ENCODE measurements around the gene SEMA4F. TPM values are rescaled to one million over a fixed set of nuclear protein-coding genes. Genes with fewer than 3 reads are reported as not detected.

The SEMA4F gene
- total and polyA plus RNA-seq, 2 experiments from 2014 or later, result 6.8 to 7.4 TPM

GRCh38 chr2:74703373-74703772 lies 49.3 kb downstream of the SEMA4F start:
- no peaks in the 10 kb centered on the region for H3K36me3 ChIP-seq (replicated peaks; ENCODE audit: insufficient read depth, low read depth)
- no peaks in the 10 kb centered on the region for H3K4me1 ChIP-seq (ENCODE audit: insufficient read depth)
- no peak for TF ChIP-seq EZH2phosphoT487 (IDR thresholded peaks at IDR 0.05; ENCODE audit: low read depth, severe bottlenecking, unreplicated experiment)
- TF ChIP-seq CTCF (IDR thresholded peaks at IDR 0.05; ENCODE audit: poor library complexity), result no peak
- no peak for TF ChIP-seq EZH2 (IDR thresholded peaks at IDR 0.05; ENCODE audit: borderline replicate concordance)
- H3K9me3 ChIP-seq (ENCODE audit: low read depth), result no peaks in the 10 kb centered on the region
- H4K20me1 ChIP-seq (ENCODE audit: insufficient read depth, poor library complexity, severe bottlenecking), result no peaks in the 10 kb centered on the region
- no peak overlapping the region for H2AFZ ChIP-seq
- 89% methylated on average over 6 of the region's 6 CpGs for WGBS (ENCODE audit: low lambda C conversion rate, missing lambda C conversion rate)
- H3K27ac ChIP-seq, result no peak overlapping the region
- H3K4me3 ChIP-seq, result no peak overlapping the region
- no peaks in the 10 kb centered on the region for H3K27me3 ChIP-seq
- H3K4me2 ChIP-seq, result no peak overlapping the region
- DNase-seq (ENCODE audit: low spot score), result no peak
- H3K79me2 ChIP-seq, result no peaks in the 10 kb centered on the region
- H3K9me2 ChIP-seq (replicated peaks; ENCODE audit: insufficient read depth), result no peaks in the 10 kb centered on the region

GRCh38 chr2:74704216-74704615 lies 50.2 kb downstream of the SEMA4F start:
- H3K9me2 ChIP-seq (replicated peaks; ENCODE audit: insufficient read depth), result no peaks in the 10 kb centered on the region
- H3K9me3 ChIP-seq (ENCODE audit: low read depth), result no peaks in the 10 kb centered on the region
- no peak overlapping the region for H3K4me3 ChIP-seq
- H3K79me2 ChIP-seq, result no peaks in the 10 kb centered on the region
- 94% methylated on average over 2 of the region's 2 CpGs for WGBS (ENCODE audit: low lambda C conversion rate, missing lambda C conversion rate)
- H3K27me3 ChIP-seq, result no peaks in the 10 kb centered on the region
- H3K4me1 ChIP-seq (ENCODE audit: insufficient read depth), result no peaks in the 10 kb centered on the region
- H4K20me1 ChIP-seq (ENCODE audit: insufficient read depth, poor library complexity, severe bottlenecking), result no peaks in the 10 kb centered on the region
- H3K27ac ChIP-seq, result no peak overlapping the region
- TF ChIP-seq EZH2phosphoT487 (IDR thresholded peaks at IDR 0.05; ENCODE audit: low read depth, severe bottlenecking, unreplicated experiment) (no peak), CTCF (IDR thresholded peaks at IDR 0.05; ENCODE audit: poor library complexity) (no peak), EZH2 (IDR thresholded peaks at IDR 0.05; ENCODE audit: borderline replicate concordance) (no peak)
- no peak for DNase-seq (ENCODE audit: low spot score)
- no peaks in the 10 kb centered on the region for H3K36me3 ChIP-seq (replicated peaks; ENCODE audit: insufficient read depth, low read depth)
- H3K4me2 ChIP-seq, result no peak overlapping the region
- H2AFZ ChIP-seq, result no peak overlapping the region

- Histone ChIP-seq H3K79me2 (no peaks in the 10 kb centered on the region), H3K4me3 (no peak overlapping the region), H4K20me1 (ENCODE audit: insufficient read depth, poor library complexity, severe bottlenecking) (no peaks in the 10 kb centered on the region), H3K27ac (no peak overlapping the region), H2AFZ (no peak overlapping the region), H3K4me2 (no peak overlapping the region), H3K4me1 (ENCODE audit: insufficient read depth) (no peaks in the 10 kb centered on the region), H3K9me2 (replicated peaks; ENCODE audit: insufficient read depth) (no peaks in the 10 kb centered on the region), H3K9me3 (ENCODE audit: low read depth) (no peaks in the 10 kb centered on the region), H3K27me3 (no peaks in the 10 kb centered on the region), H3K36me3 (replicated peaks; ENCODE audit: insufficient read depth, low read depth) (no peaks in the 10 kb centered on the region)
- DNase-seq (ENCODE audit: low spot score), result no peak
- TF ChIP-seq EZH2 (IDR thresholded peaks at IDR 0.05; ENCODE audit: borderline replicate concordance), result no peak
- no peak for TF ChIP-seq EZH2phosphoT487 (IDR thresholded peaks at IDR 0.05; ENCODE audit: low read depth, severe bottlenecking, unreplicated experiment)
- no peak for TF ChIP-seq CTCF (IDR thresholded peaks at IDR 0.05; ENCODE audit: poor library complexity)
Measured at GRCh38 chr2:74706741-74707140, 52.7 kb downstream of the SEMA4F start.

- no peak overlapping the region for H3K27ac ChIP-seq
- H3K79me2 ChIP-seq, result no peaks in the 10 kb centered on the region
- H3K36me3 ChIP-seq (replicated peaks; ENCODE audit: insufficient read depth, low read depth), result no peaks in the 10 kb centered on the region
- no peaks in the 10 kb centered on the region for H3K27me3 ChIP-seq
- no peaks in the 10 kb centered on the region for H3K9me2 ChIP-seq (replicated peaks; ENCODE audit: insufficient read depth)
- H4K20me1 ChIP-seq (ENCODE audit: insufficient read depth, poor library complexity, severe bottlenecking), result no peaks in the 10 kb centered on the region
- no peak for DNase-seq (ENCODE audit: low spot score)
- no peak overlapping the region for H2AFZ ChIP-seq
- no peaks in the 10 kb centered on the region for H3K9me3 ChIP-seq (ENCODE audit: low read depth)
- no peak overlapping the region for H3K4me2 ChIP-seq
- no peaks in the 10 kb centered on the region for H3K4me1 ChIP-seq (ENCODE audit: insufficient read depth)
- TF ChIP-seq CTCF (IDR thresholded peaks at IDR 0.05; ENCODE audit: poor library complexity) (no peak), EZH2phosphoT487 (IDR thresholded peaks at IDR 0.05; ENCODE audit: low read depth, severe bottlenecking, unreplicated experiment) (no peak), EZH2 (IDR thresholded peaks at IDR 0.05; ENCODE audit: borderline replicate concordance) (no peak)
- 83% methylated on average over 3 of the region's 3 CpGs for WGBS (ENCODE audit: low lambda C conversion rate, missing lambda C conversion rate)
- no peak overlapping the region for H3K4me3 ChIP-seq
Measured at GRCh38 chr2:74707837-74708236, 53.8 kb downstream of the SEMA4F start.
